WTC11 (cell line): Measurements from ENCODE around the gene FHOD3. TPM values are rescaled to one million over a fixed set of nuclear protein-coding genes. Genes with fewer than 3 reads are reported as not detected.

Source experiments
- ATAC-seq: fragments of 200-7000 bp; cut with Tn5 transposase; 2 replicates; pipeline ENCODE4 v1.10.0; 2021; ENCODE audit warnings: mild to moderate bottlenecking, moderate library complexity
- CTCF ChIA-PET: fragments of 300-600 bp; sonication (Branson Sonifier 250); formaldehyde crosslinking; loops from one replicate; lab custom pipeline; 2021; ENCODE audit warnings: antibody characterized with exemption; lab: Charles Lee
- POLR2A ChIA-PET: fragments of 350-600 bp; sonication (Branson Sonifier 250); formaldehyde crosslinking; loops from one replicate; lab custom pipeline; 2021; ENCODE audit warnings: antibody characterized with exemption; lab: Charles Lee
- DNase-seq: peaks from one replicate; pipeline ENCODE4 v3.0.0; 2021; ENCODE audit warnings: low spot score
- H3K27ac Mint-ChIP-seq: 2 replicates; pipeline ENCODE4 v1.8.0; 2021; ENCODE audit warnings: mixed read lengths
- H3K27me3 Mint-ChIP-seq: 2 replicates; pipeline ENCODE4 v1.8.0; 2021; ENCODE audit warnings: low read depth, mild to moderate bottlenecking, moderate library complexity, mixed read lengths
- H3K36me3 Mint-ChIP-seq: 2 replicates; pipeline ENCODE4 v1.8.0; 2021; ENCODE audit warnings: mixed read lengths
- H3K4me1 Mint-ChIP-seq: 2 replicates; pipeline ENCODE4 v1.8.0; 2022; ENCODE audit warnings: mixed read lengths
- H3K4me3 Mint-ChIP-seq: 2 replicates; pipeline ENCODE4 v1.8.0; 2021; ENCODE audit warnings: mild to moderate bottlenecking, moderate library complexity, mixed read lengths
- H3K9me3 Mint-ChIP-seq: 2 replicates; pipeline ENCODE4 v1.8.0; 2021; ENCODE audit warnings: mixed read lengths
- AR ChIP-seq: fragments of 250-450 bp; sonication (Bioruptor Pico); IDR thresholded peaks from 2 replicates; pipeline ENCODE4 v1.9.0; 2021; ENCODE audit warnings: mild to moderate bottlenecking
- ATF2 ChIP-seq: sonication (generic); formaldehyde crosslinking; IDR thresholded peaks from 2 replicates; pipeline ENCODE4 v1.8.1; 2022; ENCODE audit warnings: low read depth, missing genetic modification reagents, borderline replicate concordance
- CBFB ChIP-seq: sonication (generic); formaldehyde crosslinking; IDR thresholded peaks from 2 replicates; pipeline ENCODE4 v1.8.1; 2022; ENCODE audit warnings: mild to moderate bottlenecking, low read depth, missing genetic modification reagents
- ELF4 ChIP-seq: sonication (generic); formaldehyde crosslinking; IDR thresholded peaks from 2 replicates; pipeline ENCODE4 v1.8.1; 2022; ENCODE audit warnings: low read depth, mild to moderate bottlenecking, moderate library complexity, missing genetic modification reagents
- ESRRA ChIP-seq: sonication (generic); formaldehyde crosslinking; IDR thresholded peaks from 2 replicates; pipeline ENCODE4 v1.8.1; 2022; ENCODE audit warnings: mild to moderate bottlenecking, missing genetic modification reagents, borderline replicate concordance
- FOXP1 ChIP-seq: sonication (generic); formaldehyde crosslinking; IDR thresholded peaks from 2 replicates; pipeline ENCODE4 v1.8.0; 2022; ENCODE audit warnings: missing genetic modification reagents, mild to moderate bottlenecking, moderate library complexity, borderline replicate concordance
- NFATC4 ChIP-seq: fragments of 250-450 bp; sonication (Bioruptor Pico); IDR thresholded peaks from 2 replicates; pipeline ENCODE4 v1.9.0; 2021; ENCODE audit warnings: mild to moderate bottlenecking
- NR3C1 ChIP-seq: sonication (generic); formaldehyde crosslinking; conservative IDR thresholded peaks from 2 replicates; pipeline ENCODE4 v1.8.1; 2023; ENCODE audit warnings: low read depth, mild to moderate bottlenecking, missing genetic modification reagents
- PRDM15 ChIP-seq: sonication (generic); formaldehyde crosslinking; IDR thresholded peaks from 2 replicates; pipeline ENCODE4 v1.8.0; 2022; ENCODE audit warnings: missing genetic modification reagents
- SMAD3 ChIP-seq: sonication (generic); formaldehyde crosslinking; IDR thresholded peaks from 2 replicates; pipeline ENCODE4 v1.8.0; 2022; ENCODE audit warnings: missing genetic modification reagents, mild to moderate bottlenecking, borderline replicate concordance
- TCF7 ChIP-seq: sonication (generic); formaldehyde crosslinking; IDR thresholded peaks from 2 replicates; pipeline ENCODE4 v1.8.0; 2022; ENCODE audit warnings: mild to moderate bottlenecking, low read depth, missing genetic modification reagents, moderate library complexity
- USF2 ChIP-seq: sonication (generic); formaldehyde crosslinking; IDR thresholded peaks from 2 replicates; pipeline ENCODE4 v1.8.1; 2023; ENCODE audit warnings: mild to moderate bottlenecking, missing genetic modification reagents, moderate library complexity
- ZNF138 ChIP-seq: sonication (generic); formaldehyde crosslinking; conservative IDR thresholded peaks from 2 replicates; pipeline ENCODE4 v1.8.1; 2022; ENCODE audit warnings: mild to moderate bottlenecking, moderate library complexity, missing genetic modification reagents
- ZNF232 ChIP-seq: sonication (generic); formaldehyde crosslinking; IDR thresholded peaks from 2 replicates; pipeline ENCODE4 v1.8.0; 2022; ENCODE audit warnings: mild to moderate bottlenecking, missing genetic modification reagents
- ZNF281 ChIP-seq: sonication (generic); formaldehyde crosslinking; IDR thresholded peaks from 2 replicates; pipeline ENCODE4 v1.8.0; 2023; ENCODE audit warnings: mild to moderate bottlenecking, missing genetic modification reagents
- total RNA-seq: library from RNA; stranded (reverse); gene quantifications from 3 replicates; pipeline ENCODE4 v1.2.3, GENCODE V29; 2021
- TF ChIP-seq, protein P1 (sequence below): sonication (generic); formaldehyde crosslinking; IDR thresholded peaks from 2 replicates; pipeline ENCODE4 v1.8.0; 2023; ENCODE audit warnings: missing genetic modification reagents
- TF ChIP-seq, protein P2 (sequence below): sonication (generic); formaldehyde crosslinking; IDR thresholded peaks from 2 replicates; pipeline ENCODE4 v1.8.1; 2023; ENCODE audit warnings: mild to moderate bottlenecking, missing genetic modification reagents, borderline replicate concordance
- TF ChIP-seq, protein P3 (sequence below): fragments of 250-450 bp; sonication (Bioruptor Pico); IDR thresholded peaks from 2 replicates; pipeline ENCODE4 v1.9.0; 2021; ENCODE audit warnings: mild to moderate bottlenecking
- TF ChIP-seq, protein P4 (sequence below): sonication (generic); formaldehyde crosslinking; IDR thresholded peaks from 2 replicates; pipeline ENCODE4 v1.8.0; 2022; ENCODE audit warnings: mild to moderate bottlenecking, missing genetic modification reagents

The FHOD3 gene
- total RNA-seq, 1 experiment from 2014 or later = 3.8 TPM

DNA sequence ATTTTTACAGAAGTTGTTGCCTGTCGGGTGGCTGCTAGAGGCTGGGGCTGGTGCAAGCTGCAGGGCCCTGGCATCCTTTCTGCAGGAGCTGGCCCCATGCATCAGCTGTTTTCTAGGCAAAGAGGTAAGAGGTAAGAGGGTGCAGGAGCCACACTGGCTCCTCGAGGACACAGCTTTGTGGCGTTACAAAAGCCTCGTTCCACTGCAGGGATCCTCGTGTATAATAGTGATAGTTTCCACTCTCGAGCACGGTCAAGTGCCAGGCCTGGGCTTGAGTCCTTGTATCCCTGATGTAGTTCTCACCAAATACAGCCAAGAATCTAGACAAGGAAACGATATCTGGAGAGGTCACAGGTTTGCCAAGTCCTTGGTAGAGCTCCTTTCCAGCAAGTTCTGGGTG, 33.2 kb upstream of the FHOD3 start:
- ATAC-seq (no peak), DNase-seq (no peak)
- no peaks in the 10 kb centered on the region; the same call in 1 of the 2 replicates for H3K27me3 Mint-ChIP-seq
- no peaks in the 10 kb centered on the region for H3K9me3 Mint-ChIP-seq
- TF ChIP-seq, protein P1, sequence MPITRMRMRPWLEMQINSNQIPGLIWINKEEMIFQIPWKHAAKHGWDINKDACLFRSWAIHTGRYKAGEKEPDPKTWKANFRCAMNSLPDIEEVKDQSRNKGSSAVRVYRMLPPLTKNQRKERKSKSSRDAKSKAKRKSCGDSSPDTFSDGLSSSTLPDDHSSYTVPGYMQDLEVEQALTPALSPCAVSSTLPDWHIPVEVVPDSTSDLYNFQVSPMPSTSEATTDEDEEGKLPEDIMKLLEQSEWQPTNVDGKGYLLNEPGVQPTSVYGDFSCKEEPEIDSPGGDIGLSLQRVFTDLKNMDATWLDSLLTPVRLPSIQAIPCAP (CRISPR knock-in tag) = no peak
- TF ChIP-seq AR (no peak), ELF4 (CRISPR knock-in tag) (no peak), SMAD3 (CRISPR knock-in tag) (no peak), CBFB (CRISPR knock-in tag) (no peak), NFATC4 (CRISPR knock-in tag) (no peak), NR3C1 (no peak), USF2 (CRISPR knock-in tag) (no peak), PRDM15 (CRISPR knock-in tag) (no peak), ZNF138 (CRISPR knock-in tag) (no peak), ZNF232 (CRISPR knock-in tag) (no peak), ATF2 (no peak), ZNF281 (no peak), TCF7 (no peak), FOXP1 (CRISPR knock-in tag) (no peak), ESRRA (CRISPR knock-in tag) (no peak)
- TF ChIP-seq, protein P2, sequence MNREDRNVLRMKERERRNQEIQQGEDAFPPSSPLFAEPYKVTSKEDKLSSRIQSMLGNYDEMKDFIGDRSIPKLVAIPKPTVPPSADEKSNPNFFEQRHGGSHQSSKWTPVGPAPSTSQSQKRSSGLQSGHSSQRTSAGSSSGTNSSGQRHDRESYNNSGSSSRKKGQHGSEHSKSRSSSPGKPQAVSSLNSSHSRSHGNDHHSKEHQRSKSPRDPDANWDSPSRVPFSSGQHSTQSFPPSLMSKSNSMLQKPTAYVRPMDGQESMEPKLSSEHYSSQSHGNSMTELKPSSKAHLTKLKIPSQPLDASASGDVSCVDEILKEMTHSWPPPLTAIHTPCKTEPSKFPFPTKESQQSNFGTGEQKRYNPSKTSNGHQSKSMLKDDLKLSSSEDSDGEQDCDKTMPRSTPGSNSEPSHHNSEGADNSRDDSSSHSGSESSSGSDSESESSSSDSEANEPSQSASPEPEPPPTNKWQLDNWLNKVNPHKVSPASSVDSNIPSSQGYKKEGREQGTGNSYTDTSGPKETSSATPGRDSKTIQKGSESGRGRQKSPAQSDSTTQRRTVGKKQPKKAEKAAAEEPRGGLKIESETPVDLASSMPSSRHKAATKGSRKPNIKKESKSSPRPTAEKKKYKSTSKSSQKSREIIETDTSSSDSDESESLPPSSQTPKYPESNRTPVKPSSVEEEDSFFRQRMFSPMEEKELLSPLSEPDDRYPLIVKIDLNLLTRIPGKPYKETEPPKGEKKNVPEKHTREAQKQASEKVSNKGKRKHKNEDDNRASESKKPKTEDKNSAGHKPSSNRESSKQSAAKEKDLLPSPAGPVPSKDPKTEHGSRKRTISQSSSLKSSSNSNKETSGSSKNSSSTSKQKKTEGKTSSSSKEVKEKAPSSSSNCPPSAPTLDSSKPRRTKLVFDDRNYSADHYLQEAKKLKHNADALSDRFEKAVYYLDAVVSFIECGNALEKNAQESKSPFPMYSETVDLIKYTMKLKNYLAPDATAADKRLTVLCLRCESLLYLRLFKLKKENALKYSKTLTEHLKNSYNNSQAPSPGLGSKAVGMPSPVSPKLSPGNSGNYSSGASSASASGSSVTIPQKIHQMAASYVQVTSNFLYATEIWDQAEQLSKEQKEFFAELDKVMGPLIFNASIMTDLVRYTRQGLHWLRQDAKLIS (CRISPR knock-in tag) = no peak
- TF ChIP-seq, protein P3, sequence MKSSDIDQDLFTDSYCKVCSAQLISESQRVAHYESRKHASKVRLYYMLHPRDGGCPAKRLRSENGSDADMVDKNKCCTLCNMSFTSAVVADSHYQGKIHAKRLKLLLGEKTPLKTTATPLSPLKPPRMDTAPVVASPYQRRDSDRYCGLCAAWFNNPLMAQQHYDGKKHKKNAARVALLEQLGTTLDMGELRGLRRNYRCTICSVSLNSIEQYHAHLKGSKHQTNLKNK (CRISPR knock-in tag) = no peak
- TF ChIP-seq, protein P4, sequence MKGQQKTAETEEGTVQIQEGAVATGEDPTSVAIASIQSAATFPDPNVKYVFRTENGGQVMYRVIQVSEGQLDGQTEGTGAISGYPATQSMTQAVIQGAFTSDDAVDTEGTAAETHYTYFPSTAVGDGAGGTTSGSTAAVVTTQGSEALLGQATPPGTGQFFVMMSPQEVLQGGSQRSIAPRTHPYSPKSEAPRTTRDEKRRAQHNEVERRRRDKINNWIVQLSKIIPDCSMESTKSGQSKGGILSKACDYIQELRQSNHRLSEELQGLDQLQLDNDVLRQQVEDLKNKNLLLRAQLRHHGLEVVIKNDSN (CRISPR knock-in tag) = no peak
- peaks cover 22% of the 10 kb centered on the region for H3K4me1 Mint-ChIP-seq
- POLR2A ChIA-PET = interaction anchor here (1.3 kb wide), 1 partner anchor 61 kb away, joined by 3 read pairs; no protein-coding TSS in a partner anchor
- H3K4me3 Mint-ChIP-seq = no peak overlapping the region
- CTCF ChIA-PET = interaction anchor here (1.1 kb wide), 1 partner anchor 20 kb away, joined by 7 read pairs; no protein-coding TSS in a partner anchor
- H3K27ac Mint-ChIP-seq = peak overlapping the region; percentile 30; the same call in 1 of the 2 replicates
- no peaks in the 10 kb centered on the region for H3K36me3 Mint-ChIP-seq
